HCT116 (cell line): ENCODE data around the gene CCDC192.

Source experiments
- CTCF ChIP-seq, 3 experiments: fragments of 200-600 bp in 1 of 3; sonication (generic) in 1 of 3; IDR thresholded peaks in 2 of 3; conservative IDR thresholded peaks in 1 of 3; 2 replicates each; pipeline ENCODE4 v1.5.1; 2012 to 2017; ENCODE audit warnings: low read depth in 2 of 3, low read length in 2 of 3, antibody characterized with exemption in 1 of 3, borderline replicate concordance in 1 of 3, control low read depth in 1 of 3, mild to moderate bottlenecking in 1 of 3, mixed read lengths in 1 of 3, mixed run types in 1 of 3, moderate library complexity in 1 of 3; ENCODE audit not compliant: insufficient read depth in 1 of 3
- MAX ChIP-seq: IDR thresholded peaks from 2 replicates; pipeline ENCODE4 v1.6.1; 2012

GRCh38 chr5:127684726-127685467, 18.3 kb upstream of the CCDC192 start:
- TF ChIP-seq CTCF (IDR thresholded peaks at IDR 0.05 in 2 of 3, conservative IDR thresholded peaks at IDR 0.05 in 1 of 3; ENCODE audit: borderline replicate concordance in 1 of 3, insufficient read depth in 1 of 3, low read depth in 2 of 3, low read length in 2 of 3) = no peak
- no peak for TF ChIP-seq MAX
